H1 (cell line): ENCODE data around the gene GNAL. TPM values are rescaled to one million over a fixed set of nuclear protein-coding genes. Genes with fewer than 3 reads are reported as not detected.

Experiments used
- CBX5 ChIP-seq: fragments of 300-800, 300-1000 bp; sonication (generic); IDR thresholded peaks from 2 replicates; pipeline ENCODE4 v1.7.1; 2016; ENCODE audit warnings: antibody characterized with exemption, low read length, low read depth
- CHD7 ChIP-seq: fragments of 300-600 bp; sonication (generic); IDR thresholded peaks from 2 replicates; pipeline ENCODE4 v1.7.1; 2012; ENCODE audit warnings: low read length, moderate library complexity, mild to moderate bottlenecking, inconsistent platforms; ENCODE audit not compliant: insufficient replicate concordance
- GTF2F1 ChIP-seq: IDR thresholded peaks from 2 replicates; pipeline ENCODE4 v1.6.1; 2012; ENCODE audit warnings: low read depth, low read length, improper control_type of control experiment, borderline replicate concordance
- JUND ChIP-seq: IDR thresholded peaks from 2 replicates; pipeline ENCODE4 v1.6.1; 2011; ENCODE audit warnings: mild to moderate bottlenecking, improper control_type of control experiment, low read length
- POLR2AphosphoS5 ChIP-seq: IDR thresholded peaks from 2 replicates; pipeline ENCODE4 v1.6.1; 2011; ENCODE audit warnings: low read depth, low read length
- SRF ChIP-seq: IDR thresholded peaks from 2 replicates; pipeline ENCODE4 v1.6.1; 2011; ENCODE audit warnings: mild to moderate bottlenecking, low read depth, low read length, moderate library complexity
- SUZ12 ChIP-seq: fragments of 200-600 bp; sonication (generic); IDR thresholded peaks from 2 replicates; pipeline ENCODE4 v1.6.1; 2012; ENCODE audit warnings: mild to moderate bottlenecking, inconsistent platforms, low read length, moderate library complexity, mixed read lengths
- TAF7 ChIP-seq: optimal IDR thresholded peaks from 2 replicates; pipeline ENCODE3; 2011; ENCODE audit warnings: low read depth, mild to moderate bottlenecking, inconsistent platforms, low read length, moderate library complexity, borderline replicate concordance
- polyA plus RNA-seq, 7 experiments: library from polyadenylated mRNA; depleted of rRNA in 3 of 7; stranded (reverse) in 5 of 7; unstranded in 2 of 7; fragments of >200 nt in 5 of 7; fragments of 200-250 nt in 2 of 7; gene quantifications; 1 replicate in 5 of 7; 2 replicates in 1 of 7; 4 replicates in 1 of 7; pipeline versions ENCODE4 v1.2.1 to v1.2.3, GENCODE V29; 2011 to 2013; ENCODE audit warnings: missing spikeins in 2 of 7, mixed read lengths in 2 of 7
- total RNA-seq: library from RNA; stranded (reverse); fragmentation: NEBNext Ultra II Directional; extraction: Animal tissue kit (Norgen Biotek cat#: 25700); gene quantifications from 2 replicates; pipeline ENCODE4 v1.2.1, GENCODE V29; 2021

The GNAL gene
- total and polyA plus RNA-seq, 2 of the 8 experiments (the other 6 are each of a cell fraction or from before 2014, with no cell fraction given) = 13.2 to 18.3 TPM

- no peak for TF ChIP-seq CHD7
- TF ChIP-seq CBX5 = no peak
- TF ChIP-seq GTF2F1 = no peak
- no peak for TF ChIP-seq JUND
- no peak for TF ChIP-seq POLR2AphosphoS5
- no peak for TF ChIP-seq TAF7
- TF ChIP-seq SRF = no peak
- TF ChIP-seq SUZ12 = no peak
These were observed 86.5 kb downstream of the GNAL start (continued) for GRCh38 chr18:11775436-11776174.
